ENCODE data around the gene SNX22.
"Not testable (repeated sequence)": the region's sequence is repeated elsewhere in the genome, so short reads cannot be mapped to it uniquely, and the experiment has no call there.

SNX22 gene

DNA sequence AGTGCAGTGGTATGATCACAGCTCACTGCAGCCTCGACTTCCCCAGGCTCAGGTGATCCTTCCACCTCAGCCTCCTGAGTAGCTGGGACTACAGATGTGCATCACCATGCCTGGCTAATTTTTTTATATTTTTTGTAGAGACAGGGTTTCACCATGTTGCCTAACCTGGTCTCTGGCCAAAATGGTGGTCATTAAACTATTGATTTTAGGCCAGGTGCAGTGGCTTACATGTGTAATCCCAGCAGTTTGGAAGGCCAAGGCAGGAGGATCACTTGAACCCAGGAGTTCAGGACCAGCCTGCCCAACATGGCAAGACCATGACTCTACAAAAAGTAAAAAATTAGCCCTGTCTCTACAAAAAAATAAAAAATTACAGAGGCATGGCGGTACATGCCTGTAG, 31.2 kb upstream of the SNX22 start:
- not testable (repeated sequence) for H3K27ac ChIP-seq (ENCODE audit: low read length); H3K4me1 ChIP-seq (ENCODE audit: insufficient read depth, low read length); H3K27me3 ChIP-seq (ENCODE audit: insufficient read depth, low read length); H3K4me3 ChIP-seq (ENCODE audit: low read length); H3K9ac ChIP-seq (ENCODE audit: low read depth, low read length); H3K9me3 ChIP-seq (ENCODE audit: insufficient read depth, low read depth, low read length)
- H3K36me3 ChIP-seq (ENCODE audit: insufficient read depth, low read depth, low read length), result peaks cover 80% of the 10 kb centered on the region

DNA sequence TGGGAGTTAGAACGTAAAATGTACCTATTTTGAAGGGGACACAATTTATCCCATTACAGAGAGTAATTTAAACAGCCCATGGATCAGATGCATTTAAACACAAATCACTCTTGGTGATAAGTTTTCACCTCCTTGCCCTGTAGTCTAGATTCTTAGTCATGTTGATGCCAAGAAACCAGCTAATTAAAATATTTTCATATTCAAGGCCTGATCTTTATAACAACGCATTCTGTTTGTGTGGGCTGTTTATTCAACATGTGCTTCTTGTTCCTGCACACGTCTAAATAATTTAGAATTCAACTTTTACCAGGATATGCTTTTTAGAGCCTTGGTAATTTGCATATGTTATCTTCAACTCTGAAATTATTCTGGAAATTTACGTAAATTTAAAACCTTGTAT, 29.9 kb upstream of the SNX22 start:
- no peaks in the 10 kb centered on the region for H3K4me1 ChIP-seq (ENCODE audit: insufficient read depth, low read length)
- H3K4me3 ChIP-seq (ENCODE audit: low read length), result no peak overlapping the region
- H3K9me3 ChIP-seq (ENCODE audit: insufficient read depth, low read depth, low read length), result no peaks in the 10 kb centered on the region
- no peak overlapping the region for H3K9ac ChIP-seq (ENCODE audit: low read depth, low read length)
- peaks cover 67% of the 10 kb centered on the region for H3K36me3 ChIP-seq (ENCODE audit: insufficient read depth, low read depth, low read length)
- no peak overlapping the region for H3K27ac ChIP-seq (ENCODE audit: low read length)
- no peaks in the 10 kb centered on the region for H3K27me3 ChIP-seq (ENCODE audit: insufficient read depth, low read length)

DNA sequence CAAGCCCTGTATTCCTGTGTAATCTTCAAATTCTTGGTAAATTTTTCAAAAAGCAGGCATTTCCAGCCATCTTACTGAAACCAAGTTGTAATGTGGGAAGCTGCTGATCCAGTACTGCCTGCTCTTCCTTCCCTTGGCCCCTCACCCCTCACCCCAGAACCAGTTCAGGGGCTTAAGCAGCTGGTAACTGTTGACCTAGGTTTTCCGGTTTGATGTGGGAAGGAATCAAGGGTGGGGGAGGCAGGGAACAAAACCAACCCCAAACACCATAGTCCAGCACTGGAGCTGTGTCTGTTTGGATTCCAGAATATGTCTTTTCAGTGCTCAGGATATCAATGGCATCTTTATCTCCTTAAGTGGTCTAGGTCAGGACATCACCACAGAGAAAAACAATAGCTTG, 29.1 kb upstream of the SNX22 start:
- H3K9ac ChIP-seq (ENCODE audit: low read depth, low read length), result no peak overlapping the region
- no peaks in the 10 kb centered on the region for H3K27me3 ChIP-seq (ENCODE audit: insufficient read depth, low read length)
- peaks cover 72% of the 10 kb centered on the region for H3K36me3 ChIP-seq (ENCODE audit: insufficient read depth, low read depth, low read length)
- H3K9me3 ChIP-seq (ENCODE audit: insufficient read depth, low read depth, low read length), result no peaks in the 10 kb centered on the region
- no peaks in the 10 kb centered on the region for H3K4me1 ChIP-seq (ENCODE audit: insufficient read depth, low read length)
- H3K27ac ChIP-seq (ENCODE audit: low read length), result no peak overlapping the region
- H3K4me3 ChIP-seq (ENCODE audit: low read length), result no peak overlapping the region

DNA sequence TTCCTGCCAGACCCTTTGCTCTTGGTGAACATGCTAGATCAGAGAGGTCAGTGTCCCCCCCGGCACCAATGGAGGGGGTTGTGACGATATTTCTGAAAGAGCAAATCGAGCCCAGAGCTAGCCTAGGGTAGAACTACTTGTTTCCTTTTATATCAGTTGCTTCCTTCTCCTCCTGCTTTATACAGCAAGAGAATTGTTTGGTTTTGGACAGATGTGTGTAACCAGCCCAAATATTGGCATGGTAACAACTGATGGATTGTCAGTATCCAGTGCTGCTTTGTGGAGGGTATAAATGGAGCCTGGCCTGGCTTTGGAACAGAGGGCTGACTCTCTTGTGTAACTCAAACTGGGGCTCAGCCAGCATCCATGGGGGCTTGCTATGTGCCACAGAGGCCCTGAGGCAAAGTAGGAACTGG, 28.6 kb upstream of the SNX22 start:
- Histone ChIP-seq H3K36me3 (ENCODE audit: insufficient read depth, low read depth, low read length) (peaks cover 72% of the 10 kb centered on the region), H3K9ac (ENCODE audit: low read depth, low read length) (no peak overlapping the region), H3K27ac (ENCODE audit: low read length) (no peak overlapping the region), H3K4me3 (ENCODE audit: low read length) (no peak overlapping the region), H3K9me3 (ENCODE audit: insufficient read depth, low read depth, low read length) (no peaks in the 10 kb centered on the region), H3K4me1 (ENCODE audit: insufficient read depth, low read length) (no peaks in the 10 kb centered on the region), H3K27me3 (ENCODE audit: insufficient read depth, low read length) (no peaks in the 10 kb centered on the region)

DNA sequence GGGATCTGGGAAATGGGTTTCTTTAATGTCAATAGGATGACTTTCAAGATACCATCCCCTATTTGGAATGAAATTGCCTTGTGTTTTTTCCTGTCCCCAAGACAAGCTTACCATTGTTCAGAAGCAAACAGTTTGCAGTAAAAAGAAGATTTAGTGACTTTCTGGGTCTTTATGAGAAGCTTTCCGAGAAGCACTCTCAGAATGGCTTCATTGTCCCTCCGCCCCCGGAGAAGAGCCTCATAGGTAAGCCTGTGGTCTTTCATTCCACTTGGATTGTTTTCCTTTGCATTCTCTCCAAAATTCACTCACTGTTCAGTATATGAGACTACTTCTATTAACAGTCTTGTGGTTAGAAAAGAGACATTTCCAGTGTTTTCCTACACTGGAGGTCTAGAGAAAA, 25.6 kb upstream of the SNX22 start:
- Histone ChIP-seq H3K36me3 (ENCODE audit: insufficient read depth, low read depth, low read length) (peaks cover 74% of the 10 kb centered on the region), H3K27ac (ENCODE audit: low read length) (no peak overlapping the region), H3K4me3 (ENCODE audit: low read length) (no peak overlapping the region), H3K9me3 (ENCODE audit: insufficient read depth, low read depth, low read length) (no peaks in the 10 kb centered on the region), H3K9ac (ENCODE audit: low read depth, low read length) (no peak overlapping the region), H3K27me3 (ENCODE audit: insufficient read depth, low read length) (no peaks in the 10 kb centered on the region), H3K4me1 (ENCODE audit: insufficient read depth, low read length) (no peaks in the 10 kb centered on the region)

DNA sequence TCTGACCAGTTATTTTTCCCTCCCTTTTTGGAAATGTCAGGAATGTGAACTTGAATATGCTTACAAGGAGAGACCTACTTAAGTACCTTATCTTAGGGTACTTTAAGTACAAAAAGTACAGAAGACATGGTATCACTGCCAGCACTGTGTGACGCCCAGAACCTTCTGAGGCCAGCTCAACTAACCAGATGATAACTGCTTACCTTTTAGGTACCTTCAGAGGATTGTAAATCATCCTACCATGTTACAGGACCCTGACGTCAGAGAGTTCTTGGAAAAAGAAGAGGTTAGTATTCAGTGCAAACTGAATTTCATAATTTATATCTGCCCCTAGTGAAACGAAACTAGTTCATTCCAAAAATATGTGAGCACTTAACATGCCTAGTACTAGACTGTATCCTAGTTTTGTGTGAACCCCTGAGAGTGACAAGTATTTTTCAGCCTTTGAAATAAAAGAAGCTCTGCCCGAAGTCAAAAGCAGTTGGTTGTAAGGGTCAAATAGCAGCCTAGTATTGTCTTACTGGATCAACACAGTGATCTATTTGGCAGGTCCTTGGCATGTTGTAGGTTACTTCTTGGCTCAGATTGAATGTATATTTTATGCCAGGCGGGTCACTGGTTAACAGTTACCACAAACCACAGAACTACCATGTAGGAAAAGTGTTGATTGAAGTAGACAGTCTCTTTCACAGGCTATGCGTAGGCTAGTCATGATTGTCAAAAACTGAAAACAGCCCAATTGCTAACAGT, 23.8 kb upstream of the SNX22 start:
- H3K4me3 ChIP-seq (ENCODE audit: low read length), result no peak overlapping the region
- no peaks in the 10 kb centered on the region for H3K4me1 ChIP-seq (ENCODE audit: insufficient read depth, low read length)
- H3K9ac ChIP-seq (ENCODE audit: low read depth, low read length), result no peak overlapping the region
- peaks cover 76% of the 10 kb centered on the region for H3K36me3 ChIP-seq (ENCODE audit: insufficient read depth, low read depth, low read length)
- no peaks in the 10 kb centered on the region for H3K9me3 ChIP-seq (ENCODE audit: insufficient read depth, low read depth, low read length)
- no peak overlapping the region for H3K27ac ChIP-seq (ENCODE audit: low read length)
- no peaks in the 10 kb centered on the region for H3K27me3 ChIP-seq (ENCODE audit: insufficient read depth, low read length)

DNA sequence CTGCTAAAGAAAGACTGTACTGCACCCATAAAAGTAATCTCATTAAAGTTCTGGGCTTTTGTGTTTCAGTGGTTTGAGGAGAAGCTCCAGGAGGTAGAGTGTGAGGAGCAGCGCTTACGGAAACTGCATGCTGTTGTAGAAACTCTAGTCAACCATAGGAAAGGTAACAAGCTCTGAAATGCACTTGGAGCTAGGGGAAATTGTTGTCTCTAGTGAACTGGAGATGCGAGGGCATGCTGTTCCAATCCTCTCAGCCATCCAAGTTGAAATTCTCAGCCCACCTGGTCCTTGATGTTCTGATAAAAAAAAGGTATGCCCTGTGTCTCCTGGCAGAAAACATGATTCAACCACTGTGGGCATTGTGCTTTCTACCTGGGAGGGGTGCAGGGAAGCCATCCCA, 21.4 kb upstream of the SNX22 start:
- Histone ChIP-seq H3K9me3 (ENCODE audit: insufficient read depth, low read depth, low read length) (no peaks in the 10 kb centered on the region), H3K4me3 (ENCODE audit: low read length) (no peak overlapping the region), H3K4me1 (ENCODE audit: insufficient read depth, low read length) (no peaks in the 10 kb centered on the region), H3K36me3 (ENCODE audit: insufficient read depth, low read depth, low read length) (peaks cover 72% of the 10 kb centered on the region), H3K27me3 (ENCODE audit: insufficient read depth, low read length) (no peaks in the 10 kb centered on the region), H3K9ac (ENCODE audit: low read depth, low read length) (no peak overlapping the region), H3K27ac (ENCODE audit: low read length) (no peak overlapping the region)

DNA sequence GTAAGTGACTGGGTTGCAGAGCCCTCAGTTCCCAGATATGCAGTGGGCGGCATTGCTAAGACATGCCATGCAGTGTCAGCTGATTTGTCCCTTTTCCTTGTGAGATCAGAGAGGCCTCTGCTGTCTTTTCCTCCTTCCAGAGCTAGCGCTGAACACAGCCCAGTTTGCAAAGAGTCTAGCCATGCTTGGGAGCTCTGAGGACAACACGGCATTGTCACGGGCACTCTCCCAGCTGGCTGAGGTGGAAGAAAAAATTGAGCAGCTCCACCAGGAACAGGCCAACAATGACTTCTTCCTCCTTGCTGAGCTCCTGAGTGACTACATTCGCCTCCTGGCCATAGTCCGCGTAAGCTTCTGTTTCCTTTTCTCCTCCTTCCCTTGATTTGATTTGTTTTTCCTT, 20.0 kb upstream of the SNX22 start:
- Histone ChIP-seq H3K4me3 (ENCODE audit: low read length) (no peak overlapping the region), H3K4me1 (ENCODE audit: insufficient read depth, low read length) (no peaks in the 10 kb centered on the region), H3K9me3 (ENCODE audit: insufficient read depth, low read depth, low read length) (no peaks in the 10 kb centered on the region), H3K36me3 (ENCODE audit: insufficient read depth, low read depth, low read length) (peaks cover 81% of the 10 kb centered on the region), H3K27me3 (ENCODE audit: insufficient read depth, low read length) (no peaks in the 10 kb centered on the region), H3K9ac (ENCODE audit: low read depth, low read length) (no peak overlapping the region), H3K27ac (ENCODE audit: low read length) (no peak overlapping the region)

DNA sequence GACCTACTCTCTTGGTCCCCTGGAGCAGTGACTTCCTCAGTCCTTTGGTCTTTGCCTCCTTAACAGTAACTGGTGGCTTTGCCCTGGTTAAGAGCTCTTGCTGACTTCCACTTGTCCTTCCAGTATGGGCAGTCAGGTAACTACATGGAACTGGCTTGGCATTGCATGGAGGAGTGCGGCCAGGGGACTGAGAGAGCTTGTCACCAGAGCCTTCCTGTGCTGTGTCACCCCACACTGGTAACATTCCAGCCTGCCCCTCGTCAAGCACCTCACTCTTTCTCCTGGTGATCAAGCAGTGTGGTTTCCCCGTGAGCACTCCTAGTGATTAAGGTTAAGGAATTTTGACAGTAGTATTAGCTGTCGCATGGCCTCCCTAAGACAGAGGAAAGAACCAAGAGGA, 19.3 kb upstream of the SNX22 start:
- Histone ChIP-seq H3K27ac (ENCODE audit: low read length) (no peak overlapping the region), H3K27me3 (ENCODE audit: insufficient read depth, low read length) (no peaks in the 10 kb centered on the region), H3K9ac (ENCODE audit: low read depth, low read length) (no peak overlapping the region), H3K4me3 (ENCODE audit: low read length) (no peak overlapping the region), H3K9me3 (ENCODE audit: insufficient read depth, low read depth, low read length) (no peaks in the 10 kb centered on the region), H3K4me1 (ENCODE audit: insufficient read depth, low read length) (no peaks in the 10 kb centered on the region; the same call in 1 of the 2 replicates), H3K36me3 (ENCODE audit: insufficient read depth, low read depth, low read length) (peaks cover 82% of the 10 kb centered on the region)

DNA sequence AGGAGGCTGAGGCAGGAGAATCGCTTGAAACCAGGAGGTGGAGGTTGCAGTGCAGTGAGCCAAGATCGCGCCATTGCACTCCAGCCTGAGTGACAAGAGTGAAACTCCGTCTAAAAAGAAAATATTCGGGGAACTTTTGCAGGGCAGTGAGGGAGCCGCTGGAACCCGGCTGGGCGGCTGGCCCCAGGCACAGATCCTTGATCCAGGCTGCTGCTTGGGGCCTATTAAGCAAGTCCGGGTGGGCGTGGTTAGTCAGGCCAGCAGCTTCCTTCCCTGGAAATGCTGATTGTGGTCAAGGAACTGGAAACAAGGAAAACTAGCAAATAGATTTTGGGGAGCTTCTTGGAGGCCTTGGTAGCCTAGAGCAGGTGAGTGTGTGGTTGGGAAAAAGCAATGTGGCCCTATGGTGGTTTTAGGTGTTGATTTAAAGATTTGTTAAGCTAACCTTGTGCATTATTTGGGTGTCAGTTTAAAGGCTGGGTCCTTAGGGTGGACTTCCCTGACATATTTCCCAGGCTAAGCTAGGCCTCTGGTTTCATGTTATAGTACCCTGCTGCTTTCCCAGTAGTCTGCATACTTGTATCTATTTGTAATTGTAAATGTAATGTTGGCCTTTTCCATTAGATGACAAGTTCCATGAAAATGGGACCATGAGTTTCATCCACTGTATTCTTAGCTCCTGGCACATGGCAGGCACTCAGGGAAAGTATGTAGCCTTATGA, 17.7 kb upstream of the SNX22 start:
- Histone ChIP-seq H3K36me3 (ENCODE audit: insufficient read depth, low read depth, low read length) (peaks cover 82% of the 10 kb centered on the region), H3K27me3 (ENCODE audit: insufficient read depth, low read length) (no peaks in the 10 kb centered on the region), H3K27ac (ENCODE audit: low read length) (no peak overlapping the region), H3K4me1 (ENCODE audit: insufficient read depth, low read length) (no peaks in the 10 kb centered on the region; the same call in 1 of the 2 replicates), H3K4me3 (ENCODE audit: low read length) (no peak overlapping the region), H3K9me3 (ENCODE audit: insufficient read depth, low read depth, low read length) (no peaks in the 10 kb centered on the region), H3K9ac (ENCODE audit: low read depth, low read length) (no peak overlapping the region)

DNA sequence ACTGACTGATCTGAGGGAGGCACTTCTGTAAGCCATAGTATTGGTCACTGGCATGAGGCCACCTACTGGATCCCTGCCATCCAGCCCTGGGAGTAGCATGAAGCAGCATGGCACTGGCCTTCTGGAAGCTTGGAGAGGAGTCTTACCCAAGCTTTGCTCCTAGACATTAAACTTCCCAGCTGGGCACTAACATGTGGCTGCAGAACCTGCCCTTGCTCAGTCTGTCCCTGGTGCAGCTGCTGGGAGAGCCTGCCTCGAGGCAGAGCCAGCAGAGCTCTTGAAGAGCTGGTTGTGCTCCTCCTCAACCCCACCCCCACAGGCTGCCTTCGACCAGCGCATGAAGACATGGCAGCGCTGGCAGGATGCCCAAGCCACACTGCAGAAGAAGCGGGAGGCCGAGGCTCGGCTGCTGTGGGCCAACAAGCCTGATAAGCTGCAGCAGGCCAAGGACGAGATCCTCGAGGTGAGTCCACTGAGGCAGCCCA, 17.1 kb upstream of the SNX22 start:
- Histone ChIP-seq H3K9ac (ENCODE audit: low read depth, low read length) (no peak overlapping the region), H3K27me3 (ENCODE audit: insufficient read depth, low read length) (no peaks in the 10 kb centered on the region), H3K4me1 (ENCODE audit: insufficient read depth, low read length) (no peaks in the 10 kb centered on the region; the same call in 1 of the 2 replicates), H3K27ac (ENCODE audit: low read length) (no peak overlapping the region), H3K4me3 (ENCODE audit: low read length) (no peak overlapping the region), H3K9me3 (ENCODE audit: insufficient read depth, low read depth, low read length) (no peaks in the 10 kb centered on the region), H3K36me3 (ENCODE audit: insufficient read depth, low read depth, low read length) (peaks cover 79% of the 10 kb centered on the region)

DNA sequence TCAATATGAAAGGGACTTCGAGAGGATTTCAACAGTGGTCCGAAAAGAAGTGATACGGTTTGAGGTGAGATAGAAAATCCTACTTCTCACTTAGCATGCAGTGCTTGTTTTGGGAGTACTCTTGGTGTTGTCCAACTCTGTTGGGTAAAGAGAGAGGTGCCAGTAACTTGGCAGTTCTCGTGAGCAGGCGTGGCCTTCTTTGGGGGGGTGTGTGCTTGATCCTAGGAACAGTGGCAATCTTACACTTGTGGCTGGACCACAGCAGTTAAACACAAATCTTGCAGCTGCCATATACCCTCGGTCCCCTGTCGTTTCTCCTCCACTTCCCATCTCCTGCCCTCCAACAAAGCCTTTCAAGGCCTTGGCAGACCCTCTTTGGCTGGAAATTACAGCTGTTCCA, 15.2 kb upstream of the SNX22 start:
- Histone ChIP-seq H3K4me3 (ENCODE audit: low read length) (no peak overlapping the region), H3K9me3 (ENCODE audit: insufficient read depth, low read depth, low read length) (no peaks in the 10 kb centered on the region), H3K27ac (ENCODE audit: low read length) (no peak overlapping the region), H3K4me1 (ENCODE audit: insufficient read depth, low read length) (no peaks in the 10 kb centered on the region; the same call in 1 of the 2 replicates), H3K27me3 (ENCODE audit: insufficient read depth, low read length) (no peaks in the 10 kb centered on the region), H3K9ac (ENCODE audit: low read depth, low read length) (no peak overlapping the region), H3K36me3 (ENCODE audit: insufficient read depth, low read depth, low read length) (peaks cover 61% of the 10 kb centered on the region)

All from iPS-20b (cell line).